ENCODE data around the gene CMPK2.

Gene CMPK2

GRCh38 chr2:6841537-6842287 lies 24.0 kb downstream of the CMPK2 start:
- no peak for DNase-seq

DNA sequence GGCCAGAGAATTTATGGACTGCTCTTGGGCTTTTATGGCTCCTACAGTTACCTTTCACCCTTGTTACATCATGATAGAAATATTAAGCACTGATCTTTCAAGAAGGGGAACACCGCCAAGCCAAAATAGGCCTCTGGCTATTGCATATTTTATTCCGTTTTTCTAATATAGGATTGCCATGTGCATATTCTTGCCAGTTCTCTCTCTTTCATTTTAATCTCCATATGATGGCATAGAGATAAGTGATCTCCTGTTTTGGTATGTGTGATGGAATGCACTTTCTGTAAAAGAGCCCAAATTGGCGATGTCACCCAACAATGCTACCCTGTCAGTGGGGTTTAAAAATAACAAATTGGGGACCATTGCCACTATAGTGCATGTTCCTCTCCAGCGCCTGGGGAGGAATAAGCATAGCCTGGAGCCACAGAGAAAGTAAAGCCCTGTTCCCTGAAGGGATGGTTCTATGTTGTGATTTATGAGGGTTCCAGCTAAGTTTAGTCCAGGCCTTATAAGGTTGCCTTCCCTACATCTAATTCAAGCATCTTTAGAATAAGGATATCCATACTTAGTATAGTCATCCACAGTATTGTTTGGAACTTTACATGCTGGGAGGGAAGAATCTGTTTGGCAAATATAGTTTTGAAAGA lies 26.9 kb downstream of the CMPK2 start:
- DNase-seq, result no peak

DNA sequence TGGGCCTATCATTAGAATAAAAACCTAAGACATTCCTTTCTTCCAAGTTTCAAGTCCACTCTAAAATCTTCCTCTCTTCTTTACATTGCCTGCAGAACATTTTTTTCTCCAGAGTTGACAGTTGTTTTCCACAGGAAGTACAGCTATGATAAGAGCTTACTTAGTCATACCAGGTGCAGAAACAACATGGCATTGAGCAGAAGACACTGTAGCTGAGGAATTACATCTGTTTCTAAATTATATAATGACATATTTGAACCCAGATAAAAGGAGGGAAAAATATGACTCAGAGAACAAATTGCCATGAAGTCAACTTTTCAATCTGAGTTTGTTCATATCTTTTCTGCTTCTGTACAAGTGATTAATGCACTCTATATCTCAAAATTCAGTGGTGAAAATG lies 30.2 kb downstream of the CMPK2 start:
- no peak for DNase-seq

DNA sequence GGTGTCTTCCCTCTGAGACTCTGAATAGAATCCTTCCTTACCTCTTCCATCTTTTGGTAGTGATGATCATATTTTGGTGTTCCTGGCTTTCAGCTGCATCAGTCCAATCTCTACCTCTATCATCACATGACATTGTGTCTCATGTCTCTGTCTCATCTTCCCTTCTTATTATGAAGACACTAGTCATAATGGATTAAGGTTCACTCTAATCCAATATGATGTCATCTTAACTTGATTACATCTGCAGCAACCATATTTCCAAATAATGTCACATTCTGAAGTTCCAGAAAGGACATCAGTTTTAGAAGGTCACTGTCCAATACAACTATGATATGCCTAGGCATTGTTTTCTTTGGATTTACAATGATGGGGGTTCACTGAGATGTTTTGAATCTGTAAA lies 31.5 kb downstream of the CMPK2 start:
- no peak for DNase-seq

- no peak for DNase-seq
Observed at GRCh38 chr2:6833300-6833604, 32.5 kb downstream of the CMPK2 start.

- DNase-seq, result no peak
Observed at GRCh38 chr2:6832596-6833299, 33.0 kb downstream of the CMPK2 start.

DNA sequence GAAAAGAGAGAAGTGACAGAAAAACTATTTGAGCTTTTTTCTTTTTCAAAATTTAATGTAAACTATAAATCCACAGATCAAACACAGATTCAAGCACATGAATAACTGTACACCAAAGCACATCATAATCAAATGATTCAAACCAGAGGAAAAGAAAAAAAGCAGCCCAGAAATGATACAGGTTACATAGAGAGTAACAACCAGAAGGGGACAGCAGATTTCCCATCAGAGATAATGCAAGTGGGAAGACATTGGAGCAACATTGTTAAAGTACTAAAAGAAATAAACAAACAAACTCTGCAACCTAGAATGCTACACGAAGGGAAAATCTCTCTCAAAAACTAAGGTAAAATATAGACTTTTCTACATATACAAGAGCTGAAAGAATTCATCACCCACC lies 34.5 kb downstream of the CMPK2 start:
- no peak for DNase-seq

DNA sequence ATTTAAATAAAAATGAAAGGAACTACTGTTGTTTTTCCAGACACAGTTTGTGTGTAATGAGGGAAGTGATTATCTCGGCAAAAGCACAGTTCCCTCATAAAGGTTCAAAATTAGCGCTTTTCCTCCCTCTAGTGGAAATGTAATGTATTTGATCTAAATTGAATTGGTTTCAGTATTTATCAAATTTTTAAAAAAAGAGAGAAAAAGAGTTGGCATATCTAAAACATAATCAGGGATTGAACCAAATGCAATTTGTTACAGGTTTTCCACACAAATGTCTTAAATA lies 37.5 kb downstream of the CMPK2 start:
- DNase-seq, result no peak

DNA sequence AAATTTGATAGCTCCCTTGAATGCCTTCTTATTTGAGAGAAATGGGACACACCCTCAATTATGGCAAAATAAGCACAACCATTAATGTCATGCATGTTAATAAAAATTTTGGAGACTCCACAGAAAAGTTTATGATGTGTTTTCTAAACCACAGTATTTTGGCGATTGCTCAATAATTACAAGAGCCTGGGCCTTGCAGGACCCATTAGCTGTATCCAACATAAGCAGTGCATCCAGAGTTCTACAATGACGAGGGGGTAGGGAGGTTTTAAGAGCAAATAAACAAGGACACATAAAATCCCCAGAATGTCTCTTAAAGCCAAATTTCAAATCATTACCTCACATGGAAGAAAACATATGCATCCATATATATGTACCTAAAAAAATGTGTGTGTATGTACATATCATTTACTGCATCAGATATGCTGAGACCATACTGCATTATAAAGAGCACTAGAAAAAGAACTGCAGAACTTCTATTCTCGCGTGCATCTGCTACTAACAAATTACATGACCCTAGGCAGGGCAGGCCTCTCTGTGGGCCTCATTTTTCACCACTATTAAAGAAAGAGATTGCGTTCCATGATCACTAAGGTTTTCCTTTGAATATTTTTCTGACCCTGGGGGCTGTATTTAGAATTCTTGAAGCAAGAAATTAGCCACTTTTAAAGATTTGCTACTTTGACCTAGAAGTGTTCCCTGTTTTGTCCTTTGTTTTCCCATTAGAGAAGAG lies 38.0 kb downstream of the CMPK2 start:
- DNase-seq, result no peak

GRCh38 chr2:6826081-6826913 lies 39.4 kb downstream of the CMPK2 start:
- peak; percentile 15 for DNase-seq

DNA sequence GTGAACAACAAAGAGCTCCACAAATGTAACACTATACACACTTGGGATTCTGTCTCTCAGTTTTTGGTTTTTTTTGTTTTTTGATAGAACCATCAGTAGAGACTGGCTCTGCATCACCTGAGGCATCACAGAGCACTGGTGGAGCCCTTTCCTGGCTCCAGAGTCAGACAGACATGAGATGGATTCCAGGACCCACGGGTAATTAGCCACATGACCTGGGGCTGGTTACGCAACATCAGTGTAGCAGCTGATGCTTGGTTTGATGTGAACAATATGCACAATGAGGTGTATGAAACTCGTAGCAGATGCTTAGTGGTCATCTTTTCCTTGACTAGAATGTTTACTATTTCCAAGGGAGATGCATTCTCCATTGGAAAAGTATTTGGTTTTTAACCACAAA lies 40.7 kb downstream of the CMPK2 start:
- DNase-seq, result no peak

GRCh38 chr2:6823111-6823510 lies 42.6 kb downstream of the CMPK2 start:
- DNase-seq, result no peak

DNA sequence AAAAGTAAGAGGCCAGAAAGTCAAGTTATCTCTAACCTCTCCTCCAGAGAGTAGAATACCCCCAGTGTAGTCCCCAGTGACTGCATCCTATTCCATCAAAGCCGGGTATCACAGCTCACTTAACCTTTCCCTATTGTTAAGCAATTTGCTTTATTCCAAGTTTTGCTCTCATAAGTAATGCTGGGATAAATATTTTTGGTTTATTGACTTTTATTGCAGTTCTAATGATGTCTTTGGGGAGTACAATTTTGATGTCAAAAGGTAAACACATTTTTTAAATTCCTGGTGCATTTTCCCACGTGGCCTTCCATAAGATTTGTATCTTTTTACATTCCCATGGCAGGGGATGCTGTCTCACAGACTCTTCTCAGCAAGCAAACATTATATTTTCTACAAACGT lies 43.3 kb downstream of the CMPK2 start:
- no peak for DNase-seq

DNA sequence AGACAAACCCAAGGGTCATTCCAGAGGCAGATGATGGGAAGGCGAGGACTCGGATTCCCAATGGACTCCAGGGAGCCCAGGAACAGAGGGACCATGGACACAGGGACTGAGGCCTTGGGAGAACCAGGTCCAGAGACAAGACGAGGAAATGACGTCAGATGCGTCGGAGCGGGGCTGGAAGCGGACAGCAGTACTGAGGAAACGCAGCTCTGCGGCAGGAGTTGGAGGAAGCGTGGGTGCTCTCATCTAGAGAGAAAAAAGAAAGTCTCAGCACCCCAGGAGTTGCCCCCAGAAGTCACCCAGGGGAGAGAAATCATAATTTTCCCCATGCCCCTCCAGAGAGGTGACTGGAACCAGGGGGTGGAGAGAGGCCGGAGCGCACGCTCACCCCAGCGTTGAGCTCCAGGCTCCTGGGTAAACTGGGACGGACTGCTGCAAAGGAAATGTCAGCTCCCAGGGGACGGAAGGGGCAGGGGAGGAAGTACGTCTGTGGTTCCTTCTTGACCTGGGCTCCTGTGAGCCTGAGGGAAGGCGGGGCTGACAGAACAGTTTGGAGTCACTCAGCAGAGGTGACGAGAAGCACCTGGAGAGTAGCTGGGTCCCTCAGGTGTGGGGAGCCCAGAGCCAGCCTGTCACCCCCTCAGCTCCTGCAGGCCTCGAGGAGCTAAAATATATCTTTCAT lies 44.7 kb downstream of the CMPK2 start:
- no peak for DNase-seq

GRCh38 chr2:6820236-6820635 lies 45.5 kb downstream of the CMPK2 start:
- DNase-seq, result no peak

GRCh38 chr2:6819668-6820067 lies 46.0 kb downstream of the CMPK2 start:
- no peak for DNase-seq

DNA sequence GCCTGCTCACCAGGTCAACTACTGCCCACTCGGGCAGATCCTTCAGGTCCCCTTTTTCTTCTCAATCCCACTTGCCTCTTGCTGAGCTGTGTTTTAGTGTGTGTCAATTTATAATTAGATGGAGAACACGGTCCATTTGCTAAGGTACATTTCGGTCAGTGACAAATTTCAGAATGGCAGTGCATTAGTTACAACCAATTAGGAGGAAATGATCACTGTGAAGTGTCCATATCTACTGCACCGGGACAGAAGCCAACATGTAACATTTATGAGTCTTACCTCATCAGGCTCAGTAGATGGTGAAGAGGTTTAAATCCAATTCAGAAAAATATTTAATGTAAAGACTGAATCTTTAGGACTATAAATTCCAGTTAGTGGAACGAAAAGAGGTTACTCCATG lies 47.7 kb downstream of the CMPK2 start:
- DNase-seq, result no peak

- DNase-seq, result no peak
Observed at GRCh38 chr2:6814869-6815268, 50.8 kb downstream of the CMPK2 start.

- no peak for DNase-seq
Observed at GRCh38 chr2:6814312-6814711, 51.4 kb downstream of the CMPK2 start.

- no peak for DNase-seq
Observed at GRCh38 chr2:6813573-6813972, 52.1 kb downstream of the CMPK2 start.

GRCh38 chr2:6812857-6813530 lies 52.7 kb downstream of the CMPK2 start:
- DNase-seq, result no peak

DNA sequence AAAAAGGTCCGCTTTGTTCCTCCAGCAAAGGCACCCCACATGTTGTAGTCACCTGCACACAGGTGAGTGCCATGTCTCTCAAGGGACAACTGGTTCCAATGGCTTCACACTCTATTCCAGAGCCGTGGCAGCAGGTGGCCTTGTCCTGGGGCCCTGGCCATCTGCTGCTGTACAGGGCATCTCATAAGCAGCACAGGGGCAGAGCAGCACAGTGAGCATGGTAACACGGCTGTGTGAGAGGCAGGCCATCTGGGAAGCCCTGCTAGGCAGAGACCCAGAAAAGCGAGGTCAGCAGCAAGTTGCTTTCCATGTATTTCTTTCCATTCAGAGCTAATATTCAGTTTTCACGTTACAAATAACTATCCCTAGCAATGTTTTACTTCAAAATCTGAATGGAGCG lies 54.7 kb downstream of the CMPK2 start:
- no peak for DNase-seq
